BLaER1 (cell line): ENCODE data around the gene SSH2.
A peak's percentile ranks its signal among the peaks of the same experiment; 100 is the strongest.
"Not testable (repeated sequence)": the region's sequence is repeated elsewhere in the genome, so short reads cannot be mapped to it uniquely, and the experiment has no call there.

Experiments
- H3K27ac ChIP-seq: shearing (Covaris generic); formaldehyde crosslinking; 2 replicates; pipeline ENCODE4 v1.8.1; 2022
- H3K27me3 ChIP-seq: shearing (Covaris generic); formaldehyde crosslinking; 2 replicates; pipeline ENCODE4 v1.8.1; 2022
- H3K36me3 ChIP-seq: shearing (Covaris generic); formaldehyde crosslinking; 2 replicates; pipeline ENCODE4 v1.8.1; 2022
- H3K4me1 ChIP-seq: shearing (Covaris generic); formaldehyde crosslinking; 2 replicates; pipeline ENCODE4 v1.8.1; 2022
- H3K4me2 ChIP-seq: shearing (Covaris generic); formaldehyde crosslinking; 2 replicates; pipeline ENCODE4 v1.8.1; 2022
- H3K4me3 ChIP-seq: shearing (Covaris generic); formaldehyde crosslinking; 2 replicates; pipeline ENCODE4 v1.8.1; 2022
- H3K9ac ChIP-seq: shearing (Covaris generic); formaldehyde crosslinking; 2 replicates; pipeline ENCODE4 v1.8.1; 2022
- H3K9me3 ChIP-seq: shearing (Covaris generic); formaldehyde crosslinking; 2 replicates; pipeline ENCODE4 v1.8.1; 2022
- H4K20me1 ChIP-seq: shearing (Covaris generic); formaldehyde crosslinking; 2 replicates; pipeline ENCODE4 v1.8.1; 2022
- Cebpa-rat ChIP-seq: shearing (Covaris generic); IDR thresholded peaks from 2 replicates; pipeline ENCODE4 v1.8.1; 2022

SSH2 gene

GRCh38 chr17:29956225-29956624 is 26.2 kb upstream of the SSH2 start:
- Histone ChIP-seq H4K20me1 (no peaks in the 10 kb centered on the region), H3K27ac (no peak overlapping the region), H3K4me3 (no peak overlapping the region), H3K4me2 (no peak overlapping the region), H3K36me3 (peaks cover 14% of the 10 kb centered on the region; the same call in 1 of the 2 replicates), H3K9me3 (peaks cover 27% of the 10 kb centered on the region), H3K27me3 (no peaks in the 10 kb centered on the region), H3K4me1 (no peaks in the 10 kb centered on the region), H3K9ac (no peak overlapping the region)
- TF ChIP-seq Cebpa-rat: no peak

GRCh38 chr17:29954405-29954804 is 24.4 kb upstream of the SSH2 start:
- no peak overlapping the region for H3K4me2 ChIP-seq
- H3K9me3 ChIP-seq: peaks cover 27% of the 10 kb centered on the region
- TF ChIP-seq Cebpa-rat: no peak

GRCh38 chr17:29949696-29950095 is 19.7 kb upstream of the SSH2 start:
- H3K4me1 ChIP-seq: peaks cover 30% of the 10 kb centered on the region
- TF ChIP-seq Cebpa-rat: no peak
- H3K36me3 ChIP-seq: peaks cover 19% of the 10 kb centered on the region

More at GRCh38 chr17:29954405-29954804, 24.4 kb upstream of the SSH2 start:
- H3K4me3 ChIP-seq: no peak overlapping the region
- H3K36me3 ChIP-seq: peaks cover 14% of the 10 kb centered on the region; the same call in 1 of the 2 replicates
- H4K20me1 ChIP-seq: no peaks in the 10 kb centered on the region
- H3K27me3 ChIP-seq: no peaks in the 10 kb centered on the region
- peaks cover 11% of the 10 kb centered on the region; the same call in 1 of the 2 replicates for H3K4me1 ChIP-seq
- no peak overlapping the region for H3K9ac ChIP-seq
- H3K27ac ChIP-seq: no peak overlapping the region

GRCh38 chr17:29948448-29949215 is 18.6 kb upstream of the SSH2 start:
- no peaks in the 10 kb centered on the region for H3K27me3 ChIP-seq
- no peak for TF ChIP-seq Cebpa-rat
- peak overlapping the region; percentile 19; the same call in 1 of the 2 replicates for H3K27ac ChIP-seq
- peaks cover 16% of the 10 kb centered on the region for H3K36me3 ChIP-seq
- no peaks in the 10 kb centered on the region for H4K20me1 ChIP-seq
- no peak overlapping the region for H3K4me3 ChIP-seq
- peak overlapping the region; percentile 20 for H3K4me2 ChIP-seq
- H3K4me1 ChIP-seq: peaks cover 30% of the 10 kb centered on the region
- H3K9ac ChIP-seq: no peak overlapping the region
- peaks cover 19% of the 10 kb centered on the region for H3K9me3 ChIP-seq

More at GRCh38 chr17:29949696-29950095, 19.7 kb upstream of the SSH2 start:
- H3K27me3 ChIP-seq: no peaks in the 10 kb centered on the region
- no peak overlapping the region for H3K9ac ChIP-seq
- H3K4me2 ChIP-seq: peak overlapping the region; percentile 12; the same call in 1 of the 2 replicates
- H3K9me3 ChIP-seq: peaks cover 30% of the 10 kb centered on the region
- no peak overlapping the region for H3K27ac ChIP-seq
- no peaks in the 10 kb centered on the region for H4K20me1 ChIP-seq
- H3K4me3 ChIP-seq: no peak overlapping the region

GRCh38 chr17:29945281-29945680 is 15.3 kb upstream of the SSH2 start:
- 0 out of 2 replicates have a peak, but pooled peaks cover 10% of the 10 kb centered on the region for H3K9me3 ChIP-seq

GRCh38 chr17:29941334-29941733 is 11.3 kb upstream of the SSH2 start, which contains the start of gene EFCAB5:
EFCAB5 (plus strand) TSS chr17:29941634; CDS start chr17:29941797, 163 bp downstream.
- H3K4me3 ChIP-seq: no peak within 1 kb of the TSS
- H4K20me1 ChIP-seq: no peaks in the 10 kb centered on the region
- no peak within 1 kb of the TSS for H3K9ac ChIP-seq
- no peak within 1 kb of the TSS for H3K27ac ChIP-seq
- H3K4me1 ChIP-seq: no peaks in the 10 kb centered on the region
- no peak for TF ChIP-seq Cebpa-rat
- H3K27me3 ChIP-seq: no peaks in the 10 kb centered on the region
- H3K9me3 ChIP-seq: no peaks in the 10 kb centered on the region
- H3K36me3 ChIP-seq: peaks cover 12% of the 10 kb centered on the region
- no peak within 1 kb of the TSS for H3K4me2 ChIP-seq

More at GRCh38 chr17:29945281-29945680, 15.3 kb upstream of the SSH2 start:
- Histone ChIP-seq H3K27me3 (no peaks in the 10 kb centered on the region), H3K4me2 (no peak overlapping the region), H4K20me1 (no peaks in the 10 kb centered on the region), H3K4me1 (peaks cover 28% of the 10 kb centered on the region), H3K9ac (no peak overlapping the region), H3K27ac (no peak overlapping the region), H3K36me3 (peaks cover 18% of the 10 kb centered on the region), H3K4me3 (no peak overlapping the region)
- no peak for TF ChIP-seq Cebpa-rat

GRCh38 chr17:29936724-29937123 is 6.7 kb upstream of the SSH2 start:
- peaks cover 20% of the 10 kb centered on the region for H3K4me1 ChIP-seq
- H3K36me3 ChIP-seq: no peaks in the 10 kb centered on the region
- no peaks in the 10 kb centered on the region for H3K27me3 ChIP-seq
- H4K20me1 ChIP-seq: no peaks in the 10 kb centered on the region
- H3K4me3 ChIP-seq: no peak overlapping the region
- no peak overlapping the region for H3K4me2 ChIP-seq
- no peak for TF ChIP-seq Cebpa-rat
- no peak overlapping the region for H3K9ac ChIP-seq
- no peaks in the 10 kb centered on the region for H3K9me3 ChIP-seq
- H3K27ac ChIP-seq: no peak overlapping the region

- H3K36me3 ChIP-seq, H3K9ac ChIP-seq, H3K4me2 ChIP-seq, H4K20me1 ChIP-seq, H3K27me3 ChIP-seq, H3K9me3 ChIP-seq, H3K4me3 ChIP-seq, H3K27ac ChIP-seq: not testable (repeated sequence)
- H3K4me1 ChIP-seq: peaks cover 22% of the 10 kb centered on the region
Observed at GRCh38 chr17:29935909-29936308, 5.9 kb upstream of the SSH2 start.

GRCh38 chr17:29933379-29933778 is 3.4 kb upstream of the SSH2 start:
- no peak overlapping the region for H3K4me2 ChIP-seq
- H3K9me3 ChIP-seq: no peaks in the 10 kb centered on the region
- TF ChIP-seq Cebpa-rat: no peak
- no peaks in the 10 kb centered on the region for H3K36me3 ChIP-seq
- no peak overlapping the region for H3K27ac ChIP-seq
- no peaks in the 10 kb centered on the region for H3K27me3 ChIP-seq
- H3K9ac ChIP-seq: no peak overlapping the region
- H3K4me1 ChIP-seq: peaks cover 26% of the 10 kb centered on the region
- no peak overlapping the region for H3K4me3 ChIP-seq
- peaks cover 7% of the 10 kb centered on the region; the same call in 1 of the 2 replicates for H4K20me1 ChIP-seq

- Histone ChIP-seq H3K27ac (peak overlapping the region; percentile 77), H3K9ac (peak overlapping the region; percentile 54)
Observed at GRCh38 chr17:29931231-29931932, 1.4 kb upstream of the SSH2 start.

More at GRCh38 chr17:29931231-29931932, 1.4 kb upstream of the SSH2 start:
- TF ChIP-seq Cebpa-rat: no peak
- Histone ChIP-seq H3K27me3 (no peaks in the 10 kb centered on the region), H3K4me2 (peak overlapping the region; percentile 96), H3K4me3 (peak overlapping the region; percentile 70), H3K9me3 (no peaks in the 10 kb centered on the region), H4K20me1 (peaks cover 27% of the 10 kb centered on the region), H3K4me1 (peaks cover 46% of the 10 kb centered on the region), H3K36me3 (no peaks in the 10 kb centered on the region; the same call in 1 of the 2 replicates)
